OCI-LY7 (cell line): ENCODE data around the gene DDX11. TPM values are rescaled to one million over a fixed set of nuclear protein-coding genes. Genes with fewer than 3 reads are reported as not detected.
"Not testable (repeated sequence)": the region's sequence is repeated elsewhere in the genome, so short reads cannot be mapped to it uniquely, and the experiment has no call there.

Source experiments
- BruUV-seq: library from RNA; stranded (reverse); fragments of 400-500 nt; replicated peaks from 2 replicates; lab custom pipeline; 2021; lab: Mats Ljungman, UMichigan
- CTCF ChIA-PET: fragments of 300-600 bp; sonication (Branson Sonifier 250); formaldehyde crosslinking; loops from one replicate; lab custom pipeline; 2022; ENCODE audit warnings: antibody characterized with exemption; ENCODE audit not compliant: unreplicated experiment; lab: Charles Lee
- POLR2A ChIA-PET: fragments of 300-600 bp; sonication (Branson Sonifier 250); formaldehyde crosslinking; loops from one replicate; lab custom pipeline; 2022; ENCODE audit warnings: antibody characterized with exemption; lab: Charles Lee
- DNase-seq: peaks from one replicate; pipeline ENCODE4 v3.0.0-alpha.2; 2015; ENCODE audit warnings: low spot score
- H2AFZ ChIP-seq: fragments of 200-600 bp; sonication (generic), shearing (Covaris generic); 2 replicates; pipeline ENCODE4 v1.6.1; 2014; ENCODE audit warnings: mild to moderate bottlenecking, antibody characterized with exemption, low read length, moderate library complexity
- H3K27ac ChIP-seq: fragments of 200-600 bp; sonication (generic); 2 replicates; pipeline ENCODE4 v1.5.1; 2014; ENCODE audit warnings: mixed run types, low read depth, mild to moderate bottlenecking, moderate library complexity, low read length, inconsistent platforms; ENCODE audit not compliant: poor library complexity, severe bottlenecking
- H3K36me3 ChIP-seq: fragments of 200-600 bp; sonication (generic); 2 replicates; pipeline ENCODE4 v1.6.1; 2014; ENCODE audit warnings: mild to moderate bottlenecking, antibody characterized with exemption, low read length, moderate library complexity, mixed read lengths; ENCODE audit not compliant: insufficient read depth
- H3K4me1 ChIP-seq: fragments of 200-600 bp; sonication (generic); 2 replicates; pipeline ENCODE4 v1.5.1; 2014; ENCODE audit warnings: mild to moderate bottlenecking, low read length; ENCODE audit not compliant: insufficient read depth, poor library complexity, severe bottlenecking
- H3K4me2 ChIP-seq: fragments of 200-600 bp; sonication (generic); 2 replicates; pipeline ENCODE4 v1.6.1; 2014; ENCODE audit warnings: mild to moderate bottlenecking, low read length
- H3K4me3 ChIP-seq: fragments of 200-600 bp; sonication (generic); 2 replicates; pipeline ENCODE4 v1.5.1; 2014; ENCODE audit warnings: mild to moderate bottlenecking, low read depth, low read length; ENCODE audit not compliant: poor library complexity, severe bottlenecking
- H3K79me2 ChIP-seq: fragments of 200-600 bp; sonication (generic); 2 replicates; pipeline ENCODE4 v1.6.1; 2016; ENCODE audit warnings: low read depth, mild to moderate bottlenecking, low read length, moderate library complexity, mixed read lengths; ENCODE audit not compliant: insufficient read depth
- H3K9me2 ChIP-seq: fragments of 200-600 bp; sonication (generic); 2 replicates; pipeline ENCODE4 v1.6.1; 2016; ENCODE audit warnings: mild to moderate bottlenecking, low read length, mixed read lengths; ENCODE audit not compliant: insufficient read depth
- H3K9me3 ChIP-seq: fragments of 200-600 bp; sonication (generic); 2 replicates; pipeline ENCODE4 v1.6.1; 2014; ENCODE audit warnings: mild to moderate bottlenecking, mixed run types, low read length, mixed read lengths
- H4K20me1 ChIP-seq: fragments of 200-600 bp; sonication (generic); 2 replicates; pipeline ENCODE4 v1.6.1; 2014; ENCODE audit warnings: mild to moderate bottlenecking, antibody characterized with exemption, low read length, moderate library complexity, mixed read lengths; ENCODE audit not compliant: insufficient read depth
- EZH2phosphoT487 ChIP-seq: fragments of 200-600 bp; sonication (generic); IDR thresholded peaks from 2 replicates; pipeline ENCODE4 v1.6.1; 2018; ENCODE audit warnings: low read depth, borderline replicate concordance, mild to moderate bottlenecking, mixed run types, antibody characterized with exemption, low read length, moderate library complexity, mixed read lengths
- intact Hi-C: fragments of 100-400 bp; cut with micrococcal nuclease; formaldehyde crosslinking; loops from one replicate; pipeline ENCODE4 v1.10.0; 2022; ENCODE audit not compliant: unreplicated experiment
- total RNA-seq, 2 experiments: library from RNA; depleted of rRNA in 1 of 2; stranded (reverse); fragments of >200 nt in 1 of 2; shearing (Covaris generic) in 1 of 2; gene quantifications; 2 replicates each; pipeline ENCODE4 v1.2.3, GENCODE V29; 2014 to 2022
- TF ChIP-seq, protein P1 (sequence below): fragments of 200-600 bp; sonication (generic); conservative IDR thresholded peaks from 2 replicates; pipeline ENCODE4 v1.5.1; 2014; ENCODE audit warnings: mild to moderate bottlenecking, antibody characterized with exemption, low read length, moderate library complexity, mixed read lengths

DDX11 gene
- total RNA-seq, 2 experiments from 2014 or later, result 189 to 262 TPM

DNA sequence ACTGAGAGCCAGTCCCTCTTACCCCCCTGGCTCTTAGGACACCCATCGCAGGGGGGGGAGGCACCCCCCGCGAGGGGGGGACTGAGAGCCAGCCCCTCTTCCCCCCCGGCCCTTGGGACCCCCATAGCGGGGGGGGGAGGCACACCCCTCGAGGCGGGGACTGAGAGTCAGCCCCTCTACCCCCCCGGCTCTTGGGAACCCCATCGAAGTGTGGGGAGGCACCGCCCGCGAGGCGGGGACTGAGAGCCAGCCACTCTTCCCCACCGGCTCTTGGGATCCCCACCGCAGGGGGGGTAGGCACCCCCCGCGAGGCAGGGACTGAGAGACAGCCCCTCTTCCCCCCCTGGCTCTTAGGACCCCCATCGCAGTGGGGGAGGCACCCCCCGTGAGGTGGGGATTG lies 48.8 kb downstream of the DDX11 start:
- POLR2A ChIA-PET, result no interaction called here
- Histone ChIP-seq H2AFZ (no peak overlapping the region), H3K27ac (no peak overlapping the region), H4K20me1 (no peaks in the 10 kb centered on the region), H3K9me3 (no peaks in the 10 kb centered on the region), H3K4me3 (no peak overlapping the region), H3K4me1 (no peaks in the 10 kb centered on the region), H3K79me2 (no peaks in the 10 kb centered on the region), H3K9me2 (no peaks in the 10 kb centered on the region), H3K36me3 (no peaks in the 10 kb centered on the region), H3K4me2 (no peak overlapping the region)
- intact Hi-C loops, result no loop called here
- BruUV-seq, result no TSS peak
- TF ChIP-seq, protein P1, sequence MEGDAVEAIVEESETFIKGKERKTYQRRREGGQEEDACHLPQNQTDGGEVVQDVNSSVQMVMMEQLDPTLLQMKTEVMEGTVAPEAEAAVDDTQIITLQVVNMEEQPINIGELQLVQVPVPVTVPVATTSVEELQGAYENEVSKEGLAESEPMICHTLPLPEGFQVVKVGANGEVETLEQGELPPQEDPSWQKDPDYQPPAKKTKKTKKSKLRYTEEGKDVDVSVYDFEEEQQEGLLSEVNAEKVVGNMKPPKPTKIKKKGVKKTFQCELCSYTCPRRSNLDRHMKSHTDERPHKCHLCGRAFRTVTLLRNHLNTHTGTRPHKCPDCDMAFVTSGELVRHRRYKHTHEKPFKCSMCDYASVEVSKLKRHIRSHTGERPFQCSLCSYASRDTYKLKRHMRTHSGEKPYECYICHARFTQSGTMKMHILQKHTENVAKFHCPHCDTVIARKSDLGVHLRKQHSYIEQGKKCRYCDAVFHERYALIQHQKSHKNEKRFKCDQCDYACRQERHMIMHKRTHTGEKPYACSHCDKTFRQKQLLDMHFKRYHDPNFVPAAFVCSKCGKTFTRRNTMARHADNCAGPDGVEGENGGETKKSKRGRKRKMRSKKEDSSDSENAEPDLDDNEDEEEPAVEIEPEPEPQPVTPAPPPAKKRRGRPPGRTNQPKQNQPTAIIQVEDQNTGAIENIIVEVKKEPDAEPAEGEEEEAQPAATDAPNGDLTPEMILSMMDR, result no peak
- no peak for TF ChIP-seq EZH2phosphoT487
- CTCF ChIA-PET, result no interaction called here
- no peak for DNase-seq

DNA sequence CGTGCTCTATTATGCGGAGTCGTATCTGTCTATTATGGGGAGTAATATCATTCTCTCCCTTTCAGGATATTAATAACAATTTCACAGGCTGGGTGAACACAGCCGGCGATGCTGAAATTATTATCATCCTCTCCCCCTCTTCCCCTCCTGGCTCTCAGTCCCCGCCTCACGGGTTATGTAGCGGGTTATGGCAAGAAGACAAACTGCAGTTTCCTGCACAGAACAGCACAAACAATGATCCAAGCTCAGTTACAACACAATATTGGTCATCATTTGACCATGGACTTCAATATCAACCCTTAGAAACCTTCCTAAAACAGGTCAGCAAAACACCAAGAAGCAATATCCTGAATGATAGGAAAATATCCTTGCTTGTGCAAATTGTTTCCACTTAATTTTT lies 50.5 kb downstream of the DDX11 start:
- H3K79me2 ChIP-seq, H3K9me2 ChIP-seq, H2AFZ ChIP-seq, H3K4me1 ChIP-seq, H4K20me1 ChIP-seq, H3K4me2 ChIP-seq, H3K9me3 ChIP-seq, BruUV-seq, H3K36me3 ChIP-seq, DNase-seq, CTCF ChIA-PET, POLR2A ChIA-PET, intact Hi-C loops, H3K4me3 ChIP-seq, H3K27ac ChIP-seq: not testable (repeated sequence)

GRCh38 chr12:31125171-31125570 lies 51.5 kb downstream of the DDX11 start:
- H3K9me2 ChIP-seq, intact Hi-C loops, H2AFZ ChIP-seq, H3K27ac ChIP-seq, H3K4me1 ChIP-seq, H4K20me1 ChIP-seq, H3K4me3 ChIP-seq, H3K9me3 ChIP-seq, CTCF ChIA-PET, H3K79me2 ChIP-seq, POLR2A ChIA-PET, H3K4me2 ChIP-seq, H3K36me3 ChIP-seq, DNase-seq, BruUV-seq: not testable (repeated sequence)

- intact Hi-C loops, H3K4me3 ChIP-seq, H3K4me2 ChIP-seq, POLR2A ChIA-PET, H3K36me3 ChIP-seq, H3K9me3 ChIP-seq, H2AFZ ChIP-seq, DNase-seq, H3K4me1 ChIP-seq, BruUV-seq, H4K20me1 ChIP-seq, H3K27ac ChIP-seq, H3K79me2 ChIP-seq, CTCF ChIA-PET, H3K9me2 ChIP-seq: not testable (repeated sequence)
Observed at GRCh38 chr12:31127209-31127848, 53.7 kb downstream of the DDX11 start.

DNA sequence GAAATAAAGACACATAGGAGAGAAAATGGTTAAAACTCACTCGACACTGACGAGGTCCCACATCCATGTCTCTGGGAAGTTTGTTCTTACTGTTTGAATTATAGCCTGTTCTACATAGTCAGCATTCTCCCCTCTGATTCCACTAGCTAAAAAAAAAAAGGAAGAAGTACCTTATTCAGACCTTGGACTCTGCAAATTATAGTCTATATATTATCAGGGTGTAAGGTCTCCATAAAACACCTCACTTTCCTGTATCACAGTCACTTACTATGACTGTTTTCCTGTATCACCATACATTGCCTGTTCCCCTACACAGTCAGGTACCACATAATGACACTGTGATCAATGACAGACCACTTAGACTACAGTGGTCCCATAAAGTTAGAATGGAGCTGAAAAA lies 62.9 kb downstream of the DDX11 start:
- H3K27ac ChIP-seq, H3K36me3 ChIP-seq, H3K79me2 ChIP-seq, intact Hi-C loops, H3K4me3 ChIP-seq, H2AFZ ChIP-seq, H3K9me3 ChIP-seq, H3K4me1 ChIP-seq, CTCF ChIA-PET, H3K9me2 ChIP-seq, H4K20me1 ChIP-seq, DNase-seq, BruUV-seq, H3K4me2 ChIP-seq: not testable (repeated sequence)
- POLR2A ChIA-PET, result interaction anchor here (0.5 to 1.2 kb wide), 2 partner anchors 221 to 419 kb away, joined by 3 read pairs; no protein-coding TSS in a partner anchor

- POLR2A ChIA-PET, result interaction anchor here (0.6 kb wide), 1 partner anchor 26 kb away, joined by 4 read pairs; no protein-coding TSS in a partner anchor
- intact Hi-C loops, H4K20me1 ChIP-seq, H3K27ac ChIP-seq, H3K4me1 ChIP-seq, H3K9me2 ChIP-seq, H3K79me2 ChIP-seq, H3K4me3 ChIP-seq, H3K36me3 ChIP-seq, H3K4me2 ChIP-seq, DNase-seq, H3K9me3 ChIP-seq, BruUV-seq, H2AFZ ChIP-seq, CTCF ChIA-PET: not testable (repeated sequence)
Observed at GRCh38 chr12:31144768-31145167, 71.1 kb downstream of the DDX11 start.
